Spleen (tissue), 11 donors: ENCODE measurements around the gene USP21. TPM values are rescaled to one million over a fixed set of nuclear protein-coding genes. Genes with fewer than 3 reads are reported as not detected.

Experiments used
- DNase-seq: peaks from one replicate; pipeline ENCODE4 v3.0.0-alpha.2; 2020
- H3K27ac ChIP-seq, 8 donors: fragments of 200-600 bp; sonication (generic) in 7 of 8; 1 replicate in 4 of 8; 2 replicates in 4 of 8; pipeline versions ENCODE4 v1.5.0 to v1.8.0; 2016 to 2021; ENCODE audit warnings: inconsistent platforms in 4 of 8, mild to moderate bottlenecking in 4 of 8, moderate library complexity in 1 of 8
- H3K27me3 ChIP-seq, 7 donors: fragments of 200-600 bp; sonication (generic) in 6 of 7; replicated peaks in 1 of 7; 1 replicate in 4 of 7; 2 replicates in 3 of 7; pipeline versions ENCODE4 v1.5.0 to v1.8.0; 2016 to 2021; ENCODE audit warnings: inconsistent platforms in 3 of 7, mild to moderate bottlenecking in 1 of 7
- H3K36me3 ChIP-seq, 6 donors: fragments of 200-600 bp; sonication (generic) in 5 of 6; 1 replicate in 4 of 6; 2 replicates in 2 of 6; pipeline versions ENCODE4 v1.5.0 to v1.8.0; 2016 to 2021; ENCODE audit warnings: inconsistent platforms in 2 of 6
- H3K4me1 ChIP-seq, 6 donors: fragments of 200-600 bp; sonication (generic) in 5 of 6; 1 replicate in 3 of 6; 2 replicates in 3 of 6; pipeline versions ENCODE4 v1.5.0 to v1.8.0; 2016 to 2021; ENCODE audit warnings: inconsistent platforms in 3 of 6
- H3K4me3 ChIP-seq, 8 donors: fragments of 200-600 bp; sonication (generic) in 7 of 8; 1 replicate in 4 of 8; 2 replicates in 4 of 8; pipeline versions ENCODE4 v1.5.0 to v1.8.0; 2016 to 2021; ENCODE audit warnings: inconsistent platforms in 4 of 8, mild to moderate bottlenecking in 4 of 8, moderate library complexity in 2 of 8
- H3K9me3 ChIP-seq, 8 donors: fragments of 200-600 bp; sonication (generic) in 7 of 8; 1 replicate in 4 of 8; 2 replicates in 4 of 8; pipeline versions ENCODE4 v1.5.0 to v1.8.0; 2016 to 2021; ENCODE audit warnings: inconsistent platforms in 4 of 8
- POLR2A ChIP-seq, 3 donors: fragments of 450-650 bp; IDR thresholded peaks; one replicate each; pipeline ENCODE4 v1.5.1; 2017; ENCODE audit warnings: antibody characterized with exemption in 3 of 3, mild to moderate bottlenecking in 1 of 3
- POLR2AphosphoS5 ChIP-seq, 3 donors: sonication (generic); formaldehyde crosslinking; IDR thresholded peaks; one replicate each; pipeline ENCODE4 v1.5.1; 2017; ENCODE audit warnings: antibody characterized with exemption in 3 of 3
- WGBS, 5 donors: extraction: QIAGEN DNeasy Blood & Tissue Kit in 3 of 5; methylation state at CpG; one replicate each; pipeline versions ENCODE4 v1.1.5 to v1.1.7; 2013 to 2018; 5-methylcytosine and 5-hydroxymethylcytosine counted together
- intact Hi-C: fragments of 100-400 bp; cut with DNase I; formaldehyde crosslinking; loops from one replicate; pipeline ENCODE4 v1.15.0; 2023; ENCODE audit warnings: low total_unique reads
- polyA plus RNA-seq, 3 donors: library from polyadenylated mRNA; stranded (reverse); fragments of 200-250 nt; gene quantifications; one replicate each; pipeline ENCODE4 v1.2.1, GENCODE V29; 2013
- total RNA-seq, 7 donors: library from RNA; depleted of rRNA in 3 of 7; stranded (reverse); fragments of >200 nt in 3 of 7; fragmentation: NEBNext Ultra II Directional in 4 of 7; extraction: Animal tissue kit (Norgen Biotek cat#: 25700) in 4 of 7; gene quantifications; one replicate each; pipeline versions ENCODE4 v1.1.0 to v1.2.1, GENCODE V29; 2016 to 2021
- TF ChIP-seq, protein P1 (sequence below), 11 experiments: fragments of 200-600 bp in 7 of 11; fragments of 450-650 bp in 4 of 11; sonication (generic) in 4 of 11; IDR thresholded peaks in 8 of 11; conservative IDR thresholded peaks in 3 of 11; 1 replicate in 7 of 11; 2 replicates in 4 of 11; pipeline versions ENCODE4 v1.4.0 to v1.8.0; 2016 to 2021; ENCODE audit warnings: antibody characterized with exemption in 11 of 11, inconsistent platforms in 4 of 11, mild to moderate bottlenecking in 1 of 11
- donor health status: healthy with polysubstance abuse.
- donor health status: DM: no; HTN: no; CAD: no; lungs with moderate emphysema.
- donor health status: DM: no; HTN: no; CAD: no.
- donor health status: Bipolar disorder and iron deficiency.
- donor health status: healthy.
- donor health status: DM: no; HTN: no; CAD: no.
- donor health status: DM: yes; HTN: yes; CAD: no.

Gene USP21
- total and polyA plus RNA-seq, 10 donors = 17.9 to 33.0 (median 27.0) TPM

DNA sequence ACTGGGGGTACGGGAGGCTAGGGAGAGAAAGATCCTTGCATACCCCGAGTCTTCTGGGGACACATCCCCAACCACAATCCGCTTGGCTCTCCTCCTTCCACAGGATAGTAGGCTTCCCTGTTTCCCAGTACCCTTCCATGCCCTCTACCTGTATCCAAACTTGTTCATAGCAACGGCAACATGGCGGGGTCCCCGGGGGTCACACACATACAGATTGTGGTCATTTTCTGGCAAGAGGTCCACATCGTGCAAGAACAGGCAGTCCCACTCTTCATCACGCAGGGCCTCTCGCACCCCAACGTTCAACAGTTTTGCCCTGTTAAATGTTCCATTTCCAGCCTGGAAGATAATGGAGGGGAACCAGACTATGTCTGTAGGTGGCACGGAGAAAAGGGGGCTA is 14.4 kb downstream of the USP21 start:
- peak overlapping the region in 5 of 8 donors; percentile 3 to 62 (median 42) for H3K27ac ChIP-seq
- WGBS, 5 donors = 92 to 95% (median 95%) methylated on average over 11 of the region's 11 CpGs

DNA sequence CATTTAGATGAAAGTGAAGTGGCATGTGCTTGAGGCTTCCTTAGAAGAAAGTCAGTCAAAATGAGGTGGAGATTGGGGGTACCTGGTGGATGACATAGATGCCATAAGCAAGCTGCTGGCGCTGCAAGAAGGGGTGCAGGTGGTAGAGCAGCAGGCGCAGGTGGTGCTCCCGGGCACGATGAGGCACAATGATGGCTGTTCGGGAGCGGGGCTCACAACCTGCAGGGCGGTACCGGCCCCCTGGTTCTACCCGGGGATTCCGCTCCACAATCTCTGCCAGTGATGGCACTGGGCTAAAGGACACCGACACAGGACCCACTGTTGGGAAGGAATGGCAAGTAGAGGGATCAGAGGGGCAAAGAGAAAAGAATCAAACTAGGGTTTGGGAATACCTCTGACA is 15.6 kb downstream of the USP21 start:
- Histone ChIP-seq H3K36me3 (peaks cover 5 to 63% (median 57%) of the 10 kb centered on the region in 6 donors), H3K9me3 (no peaks in the 10 kb centered on the region), H3K27me3 (no peaks in the 10 kb centered on the region), H3K27ac (peak overlapping the region in 3 of 8 donors; percentile 91 to 95 (median 95)), H3K4me1 (peaks cover 18 to 73% (median 42%) of the 10 kb centered on the region in 6 donors), H3K4me3 (peak overlapping the region in 1 of 8 donors; percentile 95)
- intact Hi-C loops = no loop called here
- peak; percentile 76 for DNase-seq
- no peak for TF ChIP-seq POLR2AphosphoS5 (IDR thresholded peaks at IDR 0.05)
- TF ChIP-seq POLR2A (IDR thresholded peaks at IDR 0.05) = no peak
- TF ChIP-seq, protein P1, sequence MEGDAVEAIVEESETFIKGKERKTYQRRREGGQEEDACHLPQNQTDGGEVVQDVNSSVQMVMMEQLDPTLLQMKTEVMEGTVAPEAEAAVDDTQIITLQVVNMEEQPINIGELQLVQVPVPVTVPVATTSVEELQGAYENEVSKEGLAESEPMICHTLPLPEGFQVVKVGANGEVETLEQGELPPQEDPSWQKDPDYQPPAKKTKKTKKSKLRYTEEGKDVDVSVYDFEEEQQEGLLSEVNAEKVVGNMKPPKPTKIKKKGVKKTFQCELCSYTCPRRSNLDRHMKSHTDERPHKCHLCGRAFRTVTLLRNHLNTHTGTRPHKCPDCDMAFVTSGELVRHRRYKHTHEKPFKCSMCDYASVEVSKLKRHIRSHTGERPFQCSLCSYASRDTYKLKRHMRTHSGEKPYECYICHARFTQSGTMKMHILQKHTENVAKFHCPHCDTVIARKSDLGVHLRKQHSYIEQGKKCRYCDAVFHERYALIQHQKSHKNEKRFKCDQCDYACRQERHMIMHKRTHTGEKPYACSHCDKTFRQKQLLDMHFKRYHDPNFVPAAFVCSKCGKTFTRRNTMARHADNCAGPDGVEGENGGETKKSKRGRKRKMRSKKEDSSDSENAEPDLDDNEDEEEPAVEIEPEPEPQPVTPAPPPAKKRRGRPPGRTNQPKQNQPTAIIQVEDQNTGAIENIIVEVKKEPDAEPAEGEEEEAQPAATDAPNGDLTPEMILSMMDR (IDR thresholded peaks at IDR 0.05 in 8 of 11, conservative IDR thresholded peaks at IDR 0.05 in 3 of 11) = no peak
- 92 to 99% (median 96%) methylated on average over 11 of the region's 11 CpGs for WGBS, 5 donors

More for the DNA sequence above, 14.4 kb downstream of the USP21 start:
- Histone ChIP-seq H3K4me3 (no peak overlapping the region), H3K36me3 (peaks cover 5 to 75% (median 64%) of the 10 kb centered on the region in 6 donors), H3K27me3 (no peaks in the 10 kb centered on the region), H3K4me1 (peaks cover 18 to 67% (median 42%) of the 10 kb centered on the region in 6 donors), H3K9me3 (no peaks in the 10 kb centered on the region)
- TF ChIP-seq POLR2A (IDR thresholded peaks at IDR 0.05) = no peak
- TF ChIP-seq, protein P1 (IDR thresholded peaks at IDR 0.05 in 8 of 11, conservative IDR thresholded peaks at IDR 0.05 in 3 of 11) = no peak
- DNase-seq = peak; percentile 53
- intact Hi-C loops = no loop called here

DNA sequence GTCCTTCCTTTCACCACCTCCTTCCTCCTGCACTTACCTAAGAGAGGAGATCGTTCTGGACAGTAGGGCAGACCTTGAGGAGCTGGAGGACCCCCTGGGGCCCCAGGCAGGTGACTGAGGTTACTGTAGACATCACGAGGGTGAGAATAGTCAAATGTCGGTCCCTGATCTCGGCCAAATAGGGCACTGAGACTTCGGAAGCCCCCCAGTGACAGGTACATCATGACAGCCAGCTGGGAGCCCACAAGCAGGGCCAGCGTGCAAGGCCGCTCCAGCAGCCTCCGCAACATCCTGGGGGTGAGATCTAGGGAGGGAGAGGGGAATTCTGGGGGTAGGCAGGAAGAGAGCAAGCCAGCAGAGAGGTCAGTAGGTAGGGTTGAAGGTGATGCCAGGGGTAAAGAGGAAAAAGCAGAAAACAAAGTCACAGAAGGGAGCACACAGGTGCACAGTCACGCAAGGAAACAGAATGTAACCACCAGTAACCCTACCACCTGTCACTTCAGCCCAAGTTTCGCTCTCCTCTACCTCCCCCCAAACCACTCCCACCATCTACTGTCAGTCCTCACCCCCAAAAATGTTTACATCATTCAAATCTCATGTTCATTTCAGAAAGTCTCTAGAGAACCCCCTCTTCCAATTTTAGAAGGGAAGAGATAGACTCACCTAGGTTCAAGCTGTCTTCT is 16.6 kb downstream of the USP21 start:
- peak overlapping the region in 6 of 8 donors; percentile 71 to 95 (median 76) for H3K4me3 ChIP-seq
- H3K9me3 ChIP-seq = no peaks in the 10 kb centered on the region
- peaks cover 18 to 83% (median 50%) of the 10 kb centered on the region in 6 donors for H3K4me1 ChIP-seq
- peak; percentile 76 for DNase-seq
- intact Hi-C loops = no loop called here
- TF ChIP-seq, protein P1 (IDR thresholded peaks at IDR 0.05 in 8 of 11, conservative IDR thresholded peaks at IDR 0.05 in 3 of 11) = no peak
- TF ChIP-seq POLR2AphosphoS5 (IDR thresholded peaks at IDR 0.05) (no peak), POLR2A (IDR thresholded peaks at IDR 0.05) (no peak)
- WGBS, 5 donors = 75 to 85% (median 83%) methylated on average over 10 of the region's 10 CpGs
- H3K27me3 ChIP-seq = no peaks in the 10 kb centered on the region
- H3K27ac ChIP-seq = peak overlapping the region in 7 of 8 donors; percentile 79 to 95 (median 93)
- peaks cover 5 to 53% (median 47%) of the 10 kb centered on the region in 6 donors for H3K36me3 ChIP-seq

DNA sequence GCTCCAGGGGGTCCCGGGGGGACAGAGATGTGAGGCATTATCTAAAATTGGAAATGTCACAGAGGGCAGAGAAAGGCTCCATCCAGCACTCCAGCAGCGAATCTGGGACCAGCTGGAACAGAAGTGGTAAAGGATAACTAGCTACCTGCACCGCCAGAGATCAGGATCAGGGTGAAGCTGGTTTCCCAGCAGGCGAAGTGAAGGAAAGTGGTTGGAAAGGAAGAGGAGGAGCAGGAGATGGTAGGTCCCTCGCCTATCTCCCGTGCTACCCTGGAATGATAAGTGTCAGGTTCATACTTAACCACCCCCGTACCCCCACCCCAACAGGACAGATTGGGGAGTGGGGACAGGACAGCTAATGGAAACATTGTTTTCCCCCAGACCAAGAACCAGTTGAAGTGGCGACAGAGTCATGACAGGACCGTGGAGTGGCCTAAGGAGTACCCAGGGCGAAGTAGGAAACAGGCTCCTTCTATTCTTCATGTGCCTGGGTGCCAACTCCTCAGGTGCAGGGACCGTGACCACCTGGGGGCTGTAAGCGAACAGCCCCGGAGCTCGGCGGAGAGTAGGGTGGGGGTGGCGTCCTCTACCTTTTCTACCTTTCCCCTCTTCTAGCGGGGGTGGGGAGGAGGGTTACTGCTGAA is 17.3 kb downstream of the USP21 start:
- peaks cover 18 to 89% (median 57%) of the 10 kb centered on the region in 6 donors for H3K4me1 ChIP-seq
- peak overlapping the region; percentile 79 to 95 (median 92) for H3K27ac ChIP-seq
- peak; percentile 57 for DNase-seq
- 19 to 27% (median 24%) methylated on average over 16 to 17 of the region's 17 CpGs for WGBS, 5 donors
- intact Hi-C loops = no loop called here
- no peak for TF ChIP-seq POLR2AphosphoS5 (IDR thresholded peaks at IDR 0.05)
- no peak for TF ChIP-seq POLR2A (IDR thresholded peaks at IDR 0.05)
- TF ChIP-seq, protein P1 (IDR thresholded peaks at IDR 0.05 in 8 of 11, conservative IDR thresholded peaks at IDR 0.05 in 3 of 11) = no peak
- peak overlapping the region; percentile 71 to 95 (median 76) for H3K4me3 ChIP-seq
- no peaks in the 10 kb centered on the region for H3K9me3 ChIP-seq
- H3K36me3 ChIP-seq = peaks cover 3 to 46% (median 41%) of the 10 kb centered on the region in 6 donors
- H3K27me3 ChIP-seq = no peaks in the 10 kb centered on the region
